IPS-20b (cell line): ENCODE measurements around the gene C10orf143.

Experiments used
- H3K27ac ChIP-seq: one replicate; pipeline ENCODE4 v1.5.1; 2013; ENCODE audit warnings: low read length
- H3K27me3 ChIP-seq: 2 replicates; pipeline ENCODE4 v1.6.1; 2013; ENCODE audit warnings: mild to moderate bottlenecking, low read length, inconsistent platforms; ENCODE audit not compliant: insufficient read depth
- H3K36me3 ChIP-seq: 2 replicates; pipeline ENCODE4 v1.6.1; 2013; ENCODE audit warnings: low read depth, mild to moderate bottlenecking, inconsistent platforms, low read length, moderate library complexity; ENCODE audit not compliant: insufficient read depth
- H3K4me1 ChIP-seq: 2 replicates; pipeline ENCODE4 v1.6.1; 2013; ENCODE audit warnings: mild to moderate bottlenecking, control low read depth, inconsistent platforms, low read length, moderate library complexity; ENCODE audit not compliant: insufficient read depth
- H3K4me3 ChIP-seq: 2 replicates; pipeline ENCODE4 v1.5.1; 2013; ENCODE audit warnings: mild to moderate bottlenecking, low read length, inconsistent platforms
- H3K9ac ChIP-seq: 2 replicates; pipeline ENCODE4 v1.6.1; 2013; ENCODE audit warnings: low read depth, mild to moderate bottlenecking, inconsistent platforms, low read length, moderate library complexity
- H3K9me3 ChIP-seq: 2 replicates; pipeline ENCODE4 v1.6.1; 2013; ENCODE audit warnings: mild to moderate bottlenecking, low read depth, low read length, inconsistent platforms; ENCODE audit not compliant: insufficient read depth

The C10orf143 gene

DNA sequence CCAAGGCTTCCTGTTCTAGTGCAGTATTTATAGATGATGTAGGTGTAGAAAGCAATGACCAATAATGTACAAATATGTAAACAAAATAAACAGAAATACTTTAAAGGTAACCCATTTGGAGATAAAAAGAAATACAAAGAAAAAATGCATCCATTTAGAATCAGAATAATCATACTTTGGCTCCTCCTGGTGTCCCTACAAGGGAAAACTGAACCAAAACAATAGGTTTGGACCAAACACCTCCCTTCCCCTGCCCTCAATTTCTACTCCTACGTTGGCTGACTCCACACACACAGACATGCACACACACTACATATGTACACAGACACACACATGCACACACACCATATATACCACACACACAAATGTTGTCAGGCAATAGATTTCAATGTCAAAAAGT lies 36.0 kb downstream of the C10orf143 start:
- Histone ChIP-seq H3K27me3 (no peaks in the 10 kb centered on the region), H3K36me3 (no peaks in the 10 kb centered on the region), H3K4me1 (peaks cover 6% of the 10 kb centered on the region), H3K27ac (no peak overlapping the region), H3K9ac (no peak overlapping the region), H3K4me3 (no peak overlapping the region), H3K9me3 (no peaks in the 10 kb centered on the region; the same call in 1 of the 2 replicates)

DNA sequence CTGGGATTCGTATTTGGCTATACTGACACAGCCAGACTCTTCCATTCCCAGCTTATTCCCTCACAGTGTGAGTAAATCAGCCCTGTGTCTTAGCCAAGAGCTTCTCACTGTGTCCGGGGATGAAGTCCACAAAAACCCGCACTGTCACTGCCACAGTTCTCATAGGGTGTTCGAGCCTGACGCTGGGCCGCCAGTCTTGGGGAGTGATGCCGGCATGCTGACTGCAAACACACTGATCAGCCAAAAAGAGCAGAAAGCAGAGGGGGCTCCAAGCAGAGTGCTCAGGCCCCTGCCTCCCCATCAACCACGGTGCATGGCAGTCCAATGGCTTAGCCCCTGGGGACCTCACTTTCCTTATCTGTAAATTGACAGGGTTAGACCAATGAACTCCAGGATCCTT lies 36.7 kb downstream of the C10orf143 start:
- Histone ChIP-seq H3K36me3 (no peaks in the 10 kb centered on the region), H3K27ac (no peak overlapping the region), H3K27me3 (no peaks in the 10 kb centered on the region), H3K9ac (no peak overlapping the region), H3K9me3 (no peaks in the 10 kb centered on the region; the same call in 1 of the 2 replicates), H3K4me3 (no peak overlapping the region), H3K4me1 (peaks cover 6% of the 10 kb centered on the region)

DNA sequence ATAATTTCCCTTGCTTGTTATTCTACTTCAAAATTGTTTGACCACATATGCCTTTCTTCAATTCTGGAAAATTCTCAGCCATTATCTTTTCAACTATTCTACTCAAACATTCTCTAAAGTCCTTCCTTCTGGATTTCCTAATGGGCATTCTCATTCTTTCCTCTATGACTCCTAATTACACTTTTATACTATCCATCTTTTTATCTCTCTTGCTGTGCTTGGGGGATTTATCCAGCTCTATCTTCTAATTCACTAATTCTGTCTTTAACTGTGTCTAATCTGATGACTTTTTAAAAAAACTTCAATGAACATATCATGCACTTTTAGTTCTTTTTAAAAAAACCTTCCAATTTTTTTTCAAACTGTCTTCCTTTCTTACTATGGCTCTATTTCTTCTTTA lies 38.4 kb downstream of the C10orf143 start:
- Histone ChIP-seq H3K27ac (no peak overlapping the region), H3K9ac (no peak overlapping the region), H3K9me3 (no peaks in the 10 kb centered on the region; the same call in 1 of the 2 replicates), H3K4me1 (no peaks in the 10 kb centered on the region), H3K36me3 (no peaks in the 10 kb centered on the region), H3K27me3 (no peaks in the 10 kb centered on the region), H3K4me3 (no peak overlapping the region)

DNA sequence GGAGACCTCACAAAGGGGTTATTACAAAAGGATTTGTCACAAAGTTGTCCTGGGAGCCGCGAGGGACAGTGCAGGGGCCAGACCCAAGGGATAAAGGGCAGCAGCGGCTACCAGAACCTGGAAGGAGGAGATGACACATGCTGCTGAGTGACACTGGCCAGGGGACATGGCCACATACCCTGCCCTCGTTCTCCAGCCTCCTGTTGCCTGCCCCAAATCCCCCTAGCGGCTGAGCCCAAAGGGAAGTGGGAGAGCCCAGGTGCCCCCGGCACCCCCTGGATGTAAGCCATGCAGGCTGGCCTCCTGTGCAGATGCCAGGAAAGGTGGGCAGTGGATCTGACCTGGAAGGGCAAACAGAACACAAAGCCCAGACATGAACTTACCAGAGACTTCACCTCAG lies 42.7 kb downstream of the C10orf143 start:
- no peak overlapping the region for H3K9ac ChIP-seq
- no peak overlapping the region for H3K4me3 ChIP-seq
- no peaks in the 10 kb centered on the region for H3K36me3 ChIP-seq

DNA sequence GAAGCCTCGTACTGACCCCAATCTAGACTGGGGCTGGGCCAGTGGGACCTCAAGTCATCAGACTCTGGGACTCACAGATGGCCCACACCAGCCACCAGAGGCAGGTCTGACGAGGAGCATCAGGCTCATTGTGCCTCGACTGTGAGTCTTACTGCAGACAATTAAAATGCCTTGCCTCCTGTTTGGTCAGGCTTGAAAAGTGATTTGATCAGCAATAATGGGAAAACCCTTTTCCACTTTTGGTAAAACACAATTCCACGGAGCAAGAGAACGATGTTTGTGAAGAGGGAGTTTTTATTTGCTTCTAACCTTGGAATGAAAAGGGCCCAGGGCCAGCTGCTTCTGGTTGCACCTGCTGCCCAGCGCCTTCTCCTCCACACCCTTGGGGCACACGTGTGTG lies 43.9 kb downstream of the C10orf143 start:
- no peaks in the 10 kb centered on the region for H3K36me3 ChIP-seq
- no peaks in the 10 kb centered on the region for H3K4me1 ChIP-seq
- H3K4me3 ChIP-seq, result no peak overlapping the region
- no peaks in the 10 kb centered on the region for H3K9me3 ChIP-seq
- H3K27me3 ChIP-seq, result no peaks in the 10 kb centered on the region
- no peak overlapping the region for H3K9ac ChIP-seq
- no peak overlapping the region for H3K27ac ChIP-seq

More for the DNA sequence above, 42.7 kb downstream of the C10orf143 start:
- Histone ChIP-seq H3K9me3 (no peaks in the 10 kb centered on the region; the same call in 1 of the 2 replicates), H3K27me3 (no peaks in the 10 kb centered on the region), H3K4me1 (no peaks in the 10 kb centered on the region), H3K27ac (no peak overlapping the region)

DNA sequence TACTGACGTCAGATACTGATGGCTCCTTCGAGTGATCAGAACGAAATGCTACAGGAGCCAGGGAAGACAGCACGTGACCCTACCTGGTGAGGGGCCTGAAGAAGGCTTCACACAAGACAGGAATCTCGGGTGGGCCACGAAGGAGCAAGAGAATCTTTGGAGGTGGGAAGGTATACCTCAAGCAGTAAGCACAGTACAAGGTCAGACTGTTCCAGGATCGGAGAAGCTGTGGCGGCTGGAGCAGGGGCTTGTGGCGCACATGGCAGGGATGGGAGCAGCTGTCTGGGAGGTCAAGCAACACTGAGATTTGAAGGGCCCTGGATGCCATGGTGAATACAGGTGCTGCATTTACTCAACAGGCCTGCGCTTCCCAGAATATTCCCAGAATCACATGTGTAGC lies 45.4 kb downstream of the C10orf143 start:
- no peaks in the 10 kb centered on the region for H3K36me3 ChIP-seq
- H3K9ac ChIP-seq, result no peak overlapping the region
- no peaks in the 10 kb centered on the region for H3K4me1 ChIP-seq
- no peaks in the 10 kb centered on the region for H3K9me3 ChIP-seq
- no peaks in the 10 kb centered on the region for H3K27me3 ChIP-seq
- H3K27ac ChIP-seq, result no peak overlapping the region
- H3K4me3 ChIP-seq, result no peak overlapping the region

DNA sequence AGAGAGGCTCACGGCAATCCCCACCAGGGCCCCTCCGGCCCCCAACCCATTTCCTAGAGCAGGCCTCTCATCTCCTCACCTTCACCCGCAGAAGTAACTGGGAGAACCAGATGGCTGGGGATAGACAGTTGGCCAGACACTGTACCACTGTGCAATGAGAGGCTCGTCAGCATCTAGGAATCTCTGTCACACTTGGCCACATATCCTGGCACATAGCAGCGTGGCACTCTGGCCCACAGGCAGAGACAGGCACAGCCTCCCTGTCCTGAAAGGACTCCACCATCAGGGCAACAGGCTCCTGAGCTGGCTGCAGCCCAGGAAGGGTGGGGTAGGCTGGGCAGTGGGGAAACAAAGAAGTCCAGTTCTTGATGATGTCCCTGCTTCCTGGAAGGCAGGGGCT lies 45.8 kb downstream of the C10orf143 start:
- Histone ChIP-seq H3K4me3 (no peak overlapping the region), H3K27me3 (no peaks in the 10 kb centered on the region), H3K9me3 (no peaks in the 10 kb centered on the region), H3K36me3 (no peaks in the 10 kb centered on the region), H3K4me1 (no peaks in the 10 kb centered on the region), H3K27ac (no peak overlapping the region), H3K9ac (no peak overlapping the region)

DNA sequence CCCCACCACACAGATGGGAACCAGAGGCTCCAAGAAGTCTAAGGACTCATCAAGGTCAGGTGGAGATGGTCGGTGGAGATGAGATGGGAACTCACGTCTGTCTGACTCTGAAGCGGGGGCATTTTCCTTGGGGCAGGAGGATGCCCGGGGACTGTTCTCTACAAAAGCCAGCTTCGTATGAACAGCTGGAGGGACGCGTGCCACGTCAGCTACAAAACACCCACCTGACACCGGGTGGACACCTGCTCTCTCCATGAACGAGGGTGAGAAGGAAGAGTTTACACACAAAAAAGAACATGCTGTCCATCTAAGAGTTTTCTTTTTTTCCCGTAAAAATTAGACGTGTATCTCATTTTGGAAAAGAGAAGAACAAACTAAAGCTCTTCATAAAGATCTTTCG lies 47.7 kb downstream of the C10orf143 start:
- no peak overlapping the region for H3K27ac ChIP-seq
- no peaks in the 10 kb centered on the region for H3K27me3 ChIP-seq
- no peaks in the 10 kb centered on the region for H3K36me3 ChIP-seq
- no peak overlapping the region for H3K9ac ChIP-seq
- H3K4me3 ChIP-seq, result no peak overlapping the region
- H3K9me3 ChIP-seq, result no peaks in the 10 kb centered on the region
- no peaks in the 10 kb centered on the region for H3K4me1 ChIP-seq

DNA sequence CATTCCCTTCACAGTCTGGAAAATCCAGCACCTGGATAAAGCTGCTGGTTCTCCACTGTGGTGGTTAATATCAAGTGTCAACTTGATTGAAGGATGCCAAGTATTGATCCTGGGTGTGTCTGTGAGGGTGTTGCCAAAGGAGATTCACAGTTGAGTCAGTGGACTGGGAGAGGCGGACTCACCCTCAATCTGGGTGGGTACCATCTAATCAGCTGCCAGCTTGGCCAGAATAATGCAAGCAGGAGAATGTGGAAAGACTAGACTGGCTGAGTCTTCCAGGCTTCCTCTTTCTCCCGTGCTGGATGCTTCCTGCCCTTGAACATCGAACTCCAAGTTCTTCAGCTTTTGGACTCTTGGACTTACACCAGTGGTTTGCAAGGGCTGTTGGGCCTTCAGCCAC lies 48.4 kb downstream of the C10orf143 start:
- no peaks in the 10 kb centered on the region for H3K4me1 ChIP-seq
- H3K9me3 ChIP-seq, result no peaks in the 10 kb centered on the region
- H3K27me3 ChIP-seq, result no peaks in the 10 kb centered on the region
- no peak overlapping the region for H3K4me3 ChIP-seq
- no peaks in the 10 kb centered on the region for H3K36me3 ChIP-seq
- no peak overlapping the region for H3K9ac ChIP-seq
- H3K27ac ChIP-seq, result no peak overlapping the region

DNA sequence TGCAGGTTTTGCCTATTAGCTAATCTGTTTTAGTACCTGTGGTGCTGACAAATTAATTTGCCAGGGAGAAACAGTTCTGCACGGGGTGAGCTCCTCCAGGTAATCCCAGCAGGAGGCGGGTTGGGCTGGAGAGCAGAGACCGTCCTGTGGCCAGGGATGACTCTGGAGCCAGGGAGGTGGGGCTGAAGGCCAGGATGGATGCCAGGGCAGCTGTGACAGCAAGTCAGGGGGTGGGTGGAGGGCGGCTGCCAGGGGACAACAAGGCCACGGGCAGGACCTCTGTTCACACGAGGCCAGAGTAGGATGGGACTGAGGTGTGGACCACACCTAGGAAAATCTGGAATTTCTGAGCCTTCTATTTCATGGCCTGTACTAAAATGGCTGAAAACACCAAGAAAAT lies 48.9 kb downstream of the C10orf143 start:
- Histone ChIP-seq H3K27me3 (no peaks in the 10 kb centered on the region), H3K4me3 (no peak overlapping the region), H3K27ac (no peak overlapping the region), H3K36me3 (no peaks in the 10 kb centered on the region), H3K9ac (no peak overlapping the region), H3K4me1 (no peaks in the 10 kb centered on the region), H3K9me3 (no peaks in the 10 kb centered on the region)

DNA sequence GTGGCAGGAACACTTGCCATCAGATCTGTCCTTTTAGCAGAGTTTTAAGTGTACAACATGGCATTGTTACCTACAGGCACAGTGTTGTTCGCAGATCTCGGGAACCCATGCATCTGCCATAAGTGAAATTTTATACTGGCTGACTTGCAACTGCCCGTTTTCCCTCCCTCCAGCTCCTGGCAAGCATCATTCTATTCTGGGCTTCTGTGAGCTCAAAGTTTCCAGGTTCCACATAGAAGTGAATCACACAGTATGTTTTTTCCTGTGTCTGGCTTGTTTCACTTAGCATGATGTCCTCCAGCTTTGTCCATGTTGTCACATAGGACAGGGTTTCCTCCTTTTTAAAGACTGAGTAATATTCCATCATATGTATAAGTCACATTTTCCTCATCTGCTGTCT lies 56.6 kb downstream of the C10orf143 start:
- Histone ChIP-seq H3K36me3 (no peaks in the 10 kb centered on the region), H3K4me1 (no peaks in the 10 kb centered on the region), H3K27me3 (no peaks in the 10 kb centered on the region), H3K27ac (no peak overlapping the region), H3K4me3 (no peak overlapping the region), H3K9ac (no peak overlapping the region), H3K9me3 (peaks cover 11% of the 10 kb centered on the region)

DNA sequence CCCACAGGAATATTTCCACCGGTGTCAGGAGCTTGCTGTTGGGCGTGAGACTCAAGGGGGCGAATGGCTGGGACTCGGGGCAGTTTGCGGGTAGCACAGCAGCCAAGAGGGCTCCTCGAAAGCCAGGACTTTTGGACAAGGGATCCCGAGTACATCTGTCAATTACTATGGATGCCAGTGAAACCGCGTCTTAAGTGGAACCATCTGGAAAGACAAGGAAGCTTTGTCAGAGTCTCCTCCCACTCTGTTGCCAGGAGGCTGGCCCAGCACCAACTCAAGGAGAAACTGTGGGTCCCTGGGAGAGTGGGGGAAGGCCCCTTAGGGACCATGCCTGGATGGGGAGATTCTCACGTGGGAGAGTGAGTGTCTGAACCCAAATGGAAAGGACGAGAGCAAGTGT lies 57.1 kb downstream of the C10orf143 start:
- no peak overlapping the region for H3K4me3 ChIP-seq

DNA sequence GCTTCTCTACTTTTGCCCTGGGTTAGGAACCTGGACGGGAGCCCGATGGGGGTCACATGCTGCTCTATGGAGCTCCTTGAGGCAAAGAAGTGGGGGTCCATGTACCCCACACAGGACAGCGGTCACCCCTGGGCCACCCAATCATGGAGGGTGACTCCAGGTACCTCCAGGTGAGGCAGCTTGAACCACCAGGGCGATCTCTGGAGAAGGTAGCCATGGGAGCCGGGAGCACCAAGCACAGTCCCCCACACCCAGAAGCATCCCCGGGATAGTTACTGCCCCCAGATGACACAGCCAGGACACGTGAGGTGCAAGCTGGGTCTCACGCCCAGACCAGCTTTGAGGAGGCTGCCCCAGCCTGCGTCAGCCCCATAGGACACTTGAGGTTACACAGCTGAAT lies 58.4 kb downstream of the C10orf143 start:
- Histone ChIP-seq H3K27me3 (no peaks in the 10 kb centered on the region), H3K36me3 (no peaks in the 10 kb centered on the region), H3K27ac (no peak overlapping the region), H3K4me3 (no peak overlapping the region), H3K9ac (no peak overlapping the region), H3K9me3 (peaks cover 11% of the 10 kb centered on the region), H3K4me1 (no peaks in the 10 kb centered on the region)

More for the DNA sequence above, 57.1 kb downstream of the C10orf143 start:
- Histone ChIP-seq H3K9ac (no peak overlapping the region), H3K36me3 (no peaks in the 10 kb centered on the region), H3K27ac (no peak overlapping the region), H3K9me3 (peaks cover 11% of the 10 kb centered on the region), H3K4me1 (no peaks in the 10 kb centered on the region), H3K27me3 (no peaks in the 10 kb centered on the region)
